Fibroblast of villous mesenchyme (primary cell): Measurements from ENCODE around the gene ZNF132. TPM values are rescaled to one million over a fixed set of nuclear protein-coding genes. Genes with fewer than 3 reads are reported as not detected.

Experiments used
- DNase-seq: peaks from one replicate; pipeline ENCODE4 v3.0.0-alpha.2; 2010; ENCODE audit warnings: low read depth
- H3K4me3 ChIP-seq: 2 replicates; pipeline ENCODE4 v1.5.1; 2011; ENCODE audit warnings: low read depth, mild to moderate bottlenecking, low read length
- total RNA-seq: library from RNA; depleted of rRNA; stranded (reverse); fragments of >200 nt; gene quantifications from 2 replicates; pipeline ENCODE4 v1.2.3, GENCODE V29; 2012
- TF ChIP-seq, protein P1 (sequence below): IDR thresholded peaks from 2 replicates; pipeline ENCODE4 v1.5.1; 2012; ENCODE audit warnings: low read depth, mild to moderate bottlenecking, low read length; ENCODE audit not compliant: insufficient read depth

ZNF132 gene
- total RNA-seq, 1 donor: 11.7 TPM

DNA sequence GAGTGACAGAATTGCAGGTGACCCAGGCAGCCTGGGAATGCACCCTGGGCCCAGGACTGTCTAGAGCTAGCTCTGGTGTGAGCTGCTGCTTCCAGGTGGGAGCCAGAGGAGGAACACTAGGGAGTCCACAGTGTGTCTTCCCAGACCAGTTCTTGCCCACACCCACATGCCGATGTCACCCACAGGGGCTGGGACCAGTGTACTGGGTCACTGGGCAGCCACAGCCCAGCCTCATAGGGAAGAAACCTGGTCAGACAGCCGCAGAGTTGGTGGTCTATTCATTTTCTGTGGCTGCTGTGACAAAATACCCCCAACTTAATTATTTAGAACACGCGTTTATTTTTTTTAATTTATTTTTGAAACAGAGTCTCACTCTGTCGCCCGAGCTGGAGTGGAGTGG is 41.4 kb downstream of the ZNF132 start:
- TF ChIP-seq, protein P1, sequence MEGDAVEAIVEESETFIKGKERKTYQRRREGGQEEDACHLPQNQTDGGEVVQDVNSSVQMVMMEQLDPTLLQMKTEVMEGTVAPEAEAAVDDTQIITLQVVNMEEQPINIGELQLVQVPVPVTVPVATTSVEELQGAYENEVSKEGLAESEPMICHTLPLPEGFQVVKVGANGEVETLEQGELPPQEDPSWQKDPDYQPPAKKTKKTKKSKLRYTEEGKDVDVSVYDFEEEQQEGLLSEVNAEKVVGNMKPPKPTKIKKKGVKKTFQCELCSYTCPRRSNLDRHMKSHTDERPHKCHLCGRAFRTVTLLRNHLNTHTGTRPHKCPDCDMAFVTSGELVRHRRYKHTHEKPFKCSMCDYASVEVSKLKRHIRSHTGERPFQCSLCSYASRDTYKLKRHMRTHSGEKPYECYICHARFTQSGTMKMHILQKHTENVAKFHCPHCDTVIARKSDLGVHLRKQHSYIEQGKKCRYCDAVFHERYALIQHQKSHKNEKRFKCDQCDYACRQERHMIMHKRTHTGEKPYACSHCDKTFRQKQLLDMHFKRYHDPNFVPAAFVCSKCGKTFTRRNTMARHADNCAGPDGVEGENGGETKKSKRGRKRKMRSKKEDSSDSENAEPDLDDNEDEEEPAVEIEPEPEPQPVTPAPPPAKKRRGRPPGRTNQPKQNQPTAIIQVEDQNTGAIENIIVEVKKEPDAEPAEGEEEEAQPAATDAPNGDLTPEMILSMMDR: no peak
- H3K4me3 ChIP-seq: no peak overlapping the region
- DNase-seq: no peak

DNA sequence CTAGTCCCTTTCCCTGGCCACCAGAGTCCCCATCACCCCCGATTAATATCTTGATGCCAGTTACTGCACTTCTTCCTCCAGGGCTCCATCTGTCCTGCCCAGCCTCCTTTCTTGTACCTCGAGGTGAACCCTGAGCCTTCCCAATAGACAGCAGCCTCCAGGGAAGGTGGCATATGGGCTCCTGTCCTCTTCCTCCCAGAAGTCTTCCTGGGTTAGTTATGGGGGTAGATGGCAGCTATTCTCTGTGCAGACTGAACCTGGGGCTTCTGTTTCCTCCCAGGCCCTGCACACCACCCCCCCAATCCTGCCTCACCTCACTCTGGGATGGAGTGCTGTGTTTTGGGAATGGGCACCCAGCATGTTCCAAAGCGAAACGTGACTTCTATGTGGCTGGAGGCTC is 41.9 kb downstream of the ZNF132 start:
- no peak for DNase-seq
- TF ChIP-seq, protein P1: no peak
- no peak overlapping the region for H3K4me3 ChIP-seq

DNA sequence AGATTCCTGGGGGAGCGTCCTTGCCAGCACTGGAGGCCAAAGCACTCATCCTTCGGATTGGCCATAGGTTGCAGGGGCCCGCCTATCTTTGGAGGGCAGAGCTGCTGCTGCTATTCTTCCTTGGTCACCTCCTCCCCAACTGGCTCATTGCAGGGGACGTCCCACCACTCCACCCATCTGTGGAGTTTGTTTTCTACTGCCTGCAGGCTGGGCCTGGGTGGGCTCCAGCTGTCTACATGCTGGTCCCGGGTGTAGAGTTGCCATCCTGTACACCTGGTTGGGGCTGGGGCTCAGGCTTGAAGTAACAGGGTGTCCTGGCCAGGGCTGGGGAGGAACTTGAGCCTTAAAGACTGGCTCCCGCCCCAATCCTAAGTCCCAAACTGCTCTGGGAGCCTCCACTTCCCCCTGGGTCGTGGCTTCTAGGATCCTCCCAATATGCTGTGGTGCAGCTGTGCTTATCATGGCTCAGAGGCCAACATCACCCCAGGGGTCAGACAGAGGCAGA is 42.4 kb downstream of the ZNF132 start:
- no peak for DNase-seq
- TF ChIP-seq, protein P1: no peak

DNA sequence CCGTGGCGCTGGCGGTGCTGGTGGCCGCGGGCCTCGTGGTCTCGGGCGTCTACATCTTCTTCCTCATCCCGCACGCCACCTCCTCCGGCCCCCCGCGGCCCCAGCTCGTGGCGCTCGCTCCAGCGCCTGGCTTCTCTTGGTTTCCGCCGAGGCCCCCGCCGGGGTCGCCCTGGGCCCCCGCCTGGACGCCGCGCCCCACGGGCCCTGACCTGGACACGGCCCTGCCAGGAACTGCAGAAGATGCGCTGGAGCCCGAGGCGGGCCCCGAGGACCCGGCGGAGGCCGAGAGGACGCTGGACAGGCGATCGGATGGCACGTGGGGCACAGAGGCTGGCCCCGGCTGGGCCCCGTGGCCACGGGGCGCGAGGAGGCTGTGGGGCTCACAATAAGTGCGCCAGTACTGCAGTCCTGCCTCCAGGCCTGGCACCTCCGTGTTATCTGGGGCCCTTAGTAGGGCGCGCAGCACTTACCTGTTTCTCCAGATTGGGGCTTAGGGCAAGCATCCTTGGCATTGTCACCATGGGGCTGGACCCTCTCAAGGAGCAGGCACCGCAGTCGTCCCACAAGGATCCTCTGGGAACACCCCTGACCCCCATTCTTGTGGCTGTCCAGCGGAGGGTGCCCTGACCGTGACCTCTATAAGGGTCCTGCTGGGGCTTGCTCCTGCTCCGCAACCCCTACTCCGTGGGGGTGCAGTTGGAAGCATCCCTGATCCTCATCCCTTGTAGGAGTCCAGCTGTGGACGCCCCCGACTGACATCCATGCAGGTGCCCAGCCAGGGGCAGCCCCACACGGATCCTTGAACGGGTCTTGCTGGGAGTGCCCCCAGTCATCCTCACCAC is 43.0 kb downstream of the ZNF132 start:
- TF ChIP-seq, protein P1: no peak
- H3K4me3 ChIP-seq: no peak overlapping the region
- no peak for DNase-seq

More for the DNA sequence above, 42.4 kb downstream of the ZNF132 start:
- H3K4me3 ChIP-seq: no peak overlapping the region

DNA sequence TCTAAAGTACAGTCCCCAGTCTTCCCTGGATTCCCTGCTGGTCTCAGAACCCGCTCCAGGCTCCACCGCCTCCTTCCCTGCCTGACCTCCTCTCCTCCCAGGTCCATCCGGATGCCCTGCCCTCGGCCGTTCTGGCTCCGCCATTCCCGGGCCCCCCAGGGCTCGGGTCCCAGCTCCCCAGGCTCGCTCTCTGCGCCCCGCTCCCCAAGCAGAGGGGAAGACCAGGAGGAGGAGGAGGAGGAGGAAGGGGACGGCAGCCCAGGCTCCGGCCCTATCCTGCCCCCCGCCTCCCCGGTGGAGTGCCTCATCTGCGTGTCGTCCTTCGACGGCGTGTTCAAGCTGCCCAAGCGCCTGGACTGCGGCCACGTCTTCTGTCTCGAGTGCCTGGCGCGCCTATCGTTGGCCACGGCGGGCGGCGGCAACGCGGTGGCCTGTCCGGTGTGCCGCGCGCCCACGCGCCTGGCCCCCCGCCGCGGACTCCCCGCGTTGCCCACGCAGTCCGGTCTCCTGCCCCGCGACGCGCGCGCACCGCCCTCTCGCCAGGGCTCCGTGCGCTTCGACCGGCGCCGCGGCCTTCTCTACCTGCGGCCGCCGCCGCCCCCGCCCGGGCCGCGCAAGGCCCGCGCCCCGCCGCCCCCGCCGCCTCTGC is 43.9 kb downstream of the ZNF132 start:
- DNase-seq: no peak
- H3K4me3 ChIP-seq: no peak overlapping the region
- TF ChIP-seq, protein P1: no peak

DNA sequence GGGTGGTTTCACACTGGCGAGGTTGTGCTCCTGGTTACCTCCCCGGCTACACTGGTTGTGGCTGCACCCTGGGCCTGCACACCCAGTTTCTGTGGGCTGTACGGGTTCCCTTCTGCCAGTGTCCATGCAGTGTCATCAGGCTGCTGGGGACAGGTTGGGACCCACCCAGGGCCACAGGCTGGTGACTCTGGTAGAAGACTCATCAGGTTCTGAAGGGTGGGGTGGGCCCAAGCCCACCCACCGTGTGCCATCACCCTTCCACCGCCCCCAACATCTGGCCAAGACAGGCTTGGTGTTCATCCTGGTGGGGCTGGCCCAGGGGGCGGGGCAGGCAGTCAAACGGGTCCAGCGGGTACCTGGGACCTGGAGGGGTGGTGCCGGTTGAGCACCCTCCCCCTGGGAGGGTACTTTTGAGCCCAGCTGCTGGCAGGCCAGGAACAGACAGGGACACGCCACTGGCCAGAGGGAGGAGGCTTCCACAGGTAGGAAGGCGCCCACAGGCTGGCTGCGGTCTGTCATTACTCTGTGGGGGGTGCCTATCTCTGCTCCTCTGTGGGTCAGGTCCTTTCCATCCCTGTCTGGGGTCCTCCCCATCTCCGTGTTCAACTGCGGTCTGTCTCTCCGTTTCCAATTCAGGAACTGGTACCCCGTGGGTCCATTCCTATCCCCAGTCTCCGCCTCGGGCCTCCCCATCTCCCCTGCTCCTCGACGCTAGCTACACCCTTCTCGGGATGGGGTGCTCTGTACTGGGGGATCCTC is 44.6 kb downstream of the ZNF132 start, which contains the start of gene RNF225:
RNF225 (plus strand) TSS at position 437 of the 759 bp plus-strand sequence. CDS start 434 bp downstream, outside the sequence.
- no peak for DNase-seq
- TF ChIP-seq, protein P1: no peak
- no peak within 1 kb of the TSS for H3K4me3 ChIP-seq
